MM.1S (cell line): Measurements from ENCODE around the gene KCND2.

Experiments used
- CTCF ChIP-seq: fragments of 300-600 bp; sonication (generic); IDR thresholded peaks from 2 replicates; pipeline ENCODE4 v1.5.1; 2016; ENCODE audit warnings: antibody characterized with exemption, low read length, mixed read lengths
- EZH2 ChIP-seq: fragments of 300-600 bp; sonication (generic); optimal IDR thresholded peaks from 2 replicates; pipeline ENCODE3; 2017; ENCODE audit warnings: low read depth, mild to moderate bottlenecking, antibody characterized with exemption, low read length, mixed read lengths

GRCh38 chr7:120774481-120774880 is 501.5 kb downstream of the KCND2 start:
- TF ChIP-seq EZH2 (no peak), CTCF (no peak)
